Measurements from ENCODE around the gene DIDO1.
"Not testable (repeated sequence)": the region's sequence is repeated elsewhere in the genome, so short reads cannot be mapped to it uniquely, and the experiment has no call there.

DIDO1 gene

GRCh38 chr20:62962221-62962879 lies 36.0 kb upstream of the DIDO1 start:
- DNase-seq, result no peak

DNA sequence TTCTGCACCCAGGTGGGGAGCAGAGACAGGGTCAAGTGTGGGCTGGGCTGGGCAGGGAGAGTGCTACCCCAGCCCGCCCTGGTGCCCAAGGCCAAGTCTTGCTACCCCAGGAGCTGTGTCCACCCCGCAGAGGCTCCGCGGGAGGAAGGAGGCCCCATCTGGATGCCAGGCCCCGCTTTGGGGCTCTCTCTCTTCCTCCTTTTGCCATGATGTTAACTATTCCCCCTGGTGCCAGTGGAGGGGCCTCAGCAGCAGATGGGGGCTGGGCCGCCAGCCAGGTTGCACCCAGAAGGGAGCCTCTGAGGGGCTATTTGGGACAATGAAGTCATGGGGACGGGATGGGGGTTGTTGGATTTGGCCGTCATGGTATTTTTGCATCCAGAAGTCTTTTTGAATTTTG lies 35.5 kb upstream of the DIDO1 start:
- DNase-seq, result no peak

- DNase-seq, result no peak
These were observed 35.0 kb upstream of the DIDO1 start for GRCh38 chr20:62961310-62961783.

GRCh38 chr20:62960446-62961309 lies 34.4 kb upstream of the DIDO1 start:
- DNase-seq, result not testable (repeated sequence)

DNA sequence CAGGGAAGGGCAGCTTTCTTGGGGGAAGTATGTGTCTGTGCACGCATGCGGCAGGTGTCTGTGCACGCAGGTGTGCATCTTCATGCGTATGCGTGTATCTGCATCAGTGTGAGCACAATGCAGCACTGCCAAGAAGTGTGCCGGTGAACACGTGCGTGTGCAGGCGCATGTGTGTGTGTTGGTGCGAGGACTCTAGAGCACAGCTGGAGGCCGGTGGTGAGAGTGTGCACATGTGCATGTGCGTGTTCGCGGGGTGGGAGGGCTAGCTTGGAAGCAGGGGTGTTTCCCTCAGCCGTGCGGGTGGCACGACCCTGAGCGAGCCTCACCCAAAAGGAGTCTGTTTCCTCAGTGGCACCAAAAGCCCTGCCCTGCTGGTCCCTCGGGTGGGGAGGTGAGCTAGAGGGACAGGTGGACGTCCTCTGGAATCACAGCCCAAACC lies 33.7 kb upstream of the DIDO1 start:
- DNase-seq, result no peak

DNA sequence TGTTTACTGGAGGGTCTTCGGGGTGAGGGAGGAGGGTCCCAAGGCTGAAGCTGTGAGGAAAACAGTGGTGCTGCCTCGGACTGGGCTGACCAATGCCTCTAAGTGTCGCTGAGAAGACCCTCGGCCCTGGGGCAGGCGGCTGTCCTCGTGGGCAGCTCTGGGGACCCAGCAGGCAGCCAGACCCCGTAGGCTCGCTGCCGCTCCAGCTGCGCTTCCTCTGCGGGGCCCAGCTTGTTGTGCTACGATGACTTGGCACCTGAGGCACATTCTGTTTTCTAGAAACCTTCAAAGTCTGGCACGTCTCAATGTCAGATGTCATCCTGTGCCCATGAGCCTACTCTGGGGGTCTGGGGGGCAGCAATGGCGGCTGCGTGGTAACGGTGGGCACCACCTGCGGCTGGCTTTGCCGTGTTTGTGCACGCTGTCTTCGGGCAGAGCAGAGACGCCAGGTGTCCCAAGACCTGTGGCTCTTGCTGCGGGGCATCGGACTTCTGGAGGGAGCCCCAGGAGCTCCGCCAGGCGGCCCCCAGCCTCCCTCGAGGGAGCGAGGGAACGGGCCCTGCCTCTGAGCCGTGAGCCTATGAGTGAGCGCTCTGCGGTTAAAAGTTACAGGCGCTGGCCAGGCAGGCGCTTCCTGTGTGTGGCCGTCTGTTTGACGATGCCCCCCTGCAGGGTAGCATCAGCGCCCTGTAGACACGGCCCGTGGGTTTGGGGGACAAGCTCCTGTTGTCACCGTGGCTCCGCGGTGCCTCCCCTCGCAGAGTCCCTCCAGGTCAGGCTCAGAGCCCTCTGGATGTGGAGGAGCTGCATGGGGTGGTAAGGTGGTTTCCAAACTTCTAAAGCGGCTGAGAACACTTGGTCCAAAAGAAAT lies 33.0 kb upstream of the DIDO1 start:
- no peak for DNase-seq

- no peak for DNase-seq
These were observed 32.2 kb upstream of the DIDO1 start for GRCh38 chr20:62958388-62959100.

- DNase-seq, result no peak
These were observed 31.1 kb upstream of the DIDO1 start for GRCh38 chr20:62957136-62958117.

GRCh38 chr20:62956387-62957135 lies 30.3 kb upstream of the DIDO1 start:
- DNase-seq, result no peak

GRCh38 chr20:62955519-62956386 lies 29.4 kb upstream of the DIDO1 start:
- no peak for DNase-seq

DNA sequence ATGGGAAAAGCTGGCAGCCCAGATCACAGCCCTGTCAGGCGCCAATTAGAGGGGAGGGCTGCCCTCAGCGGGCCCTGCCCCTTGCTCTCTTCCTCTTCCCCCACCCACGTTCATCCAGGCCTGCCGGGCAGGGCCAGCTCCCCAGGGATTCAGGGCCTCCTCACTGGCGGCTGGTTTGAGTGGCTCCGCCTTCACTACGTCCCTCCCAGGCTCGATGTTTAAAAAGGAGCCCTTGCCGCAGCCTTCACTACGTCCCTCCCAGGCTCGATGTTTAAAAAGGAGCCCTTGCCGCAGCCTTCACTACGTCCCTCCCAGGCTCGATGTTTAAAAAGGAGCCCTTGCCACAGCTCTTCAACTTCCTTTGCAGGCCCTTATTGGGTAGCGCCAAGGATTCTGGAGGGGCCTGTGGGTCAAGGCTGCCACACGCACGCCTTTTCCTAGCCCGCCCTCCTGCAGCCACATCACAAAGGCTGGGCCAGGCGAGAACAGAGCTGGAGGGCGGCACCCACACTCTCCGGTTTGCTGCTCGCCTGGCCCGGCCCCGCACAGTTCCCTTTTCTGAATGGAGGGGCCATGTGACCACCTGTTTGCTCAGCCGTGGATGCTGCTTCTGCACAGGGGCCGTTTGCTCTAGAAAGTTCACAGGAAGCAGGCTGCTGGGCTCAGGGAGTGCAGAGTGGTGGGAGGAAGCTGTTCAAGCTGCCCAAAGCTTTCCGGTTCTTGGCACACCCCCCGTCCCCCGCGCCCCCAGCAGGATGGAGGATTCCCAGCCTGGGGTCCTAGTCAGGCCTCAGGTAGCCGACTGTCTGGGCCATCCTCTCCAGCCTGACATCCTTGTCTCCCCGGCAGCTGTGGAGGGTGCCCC lies 27.8 kb upstream of the DIDO1 start:
- no peak for DNase-seq

DNA sequence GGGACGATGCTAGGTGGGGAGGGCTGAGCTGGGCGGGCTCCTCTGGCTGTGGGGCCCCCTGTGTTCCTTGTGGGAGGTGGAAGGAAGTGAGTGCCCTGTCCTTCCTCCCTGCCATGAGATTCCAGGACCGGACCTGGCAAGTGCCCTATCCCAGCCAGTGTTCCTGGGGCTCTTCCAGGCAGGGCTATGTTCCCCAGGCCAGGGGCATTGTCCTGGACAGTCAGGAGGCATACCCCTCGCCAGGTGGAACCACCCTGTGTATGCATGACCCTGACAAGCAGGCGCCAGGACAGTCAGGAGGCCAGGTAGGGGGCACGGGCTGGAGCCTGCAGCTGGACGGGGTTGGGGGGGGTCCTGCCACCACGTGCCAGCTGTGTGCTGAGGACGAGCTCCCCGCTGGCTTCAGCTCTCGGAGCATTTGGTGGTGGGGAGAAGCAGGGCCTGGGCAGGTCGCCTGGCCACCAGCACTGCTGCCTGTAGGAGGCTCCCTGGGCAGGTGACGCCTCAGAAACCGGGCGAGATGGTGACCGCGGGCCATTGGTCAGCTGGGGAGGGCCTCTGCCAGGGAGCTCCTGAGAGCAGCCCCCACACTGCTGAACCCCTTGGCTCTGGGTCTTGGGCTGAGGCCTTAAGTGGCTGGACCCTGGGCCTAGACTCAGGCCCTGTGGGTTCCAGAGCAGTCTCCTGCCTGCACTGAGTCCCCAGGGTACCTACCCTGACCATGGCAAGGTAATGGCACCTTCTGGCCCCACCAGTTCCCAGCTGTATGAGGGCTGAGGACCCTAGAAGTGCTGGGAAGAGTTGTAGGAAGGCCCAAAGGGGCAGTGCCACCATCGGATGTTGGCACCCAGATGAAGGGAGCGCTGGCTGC lies 26.9 kb upstream of the DIDO1 start:
- DNase-seq, result no peak

- DNase-seq, result no peak
These were observed 26.2 kb upstream of the DIDO1 start, which contains the start of gene SLC17A9 for GRCh38 chr20:62952373-62952967. TSS of gene SLC17A9 (plus strand) at chr20:62952709. CDS start at chr20:62952831, 122 bp downstream.

DNA sequence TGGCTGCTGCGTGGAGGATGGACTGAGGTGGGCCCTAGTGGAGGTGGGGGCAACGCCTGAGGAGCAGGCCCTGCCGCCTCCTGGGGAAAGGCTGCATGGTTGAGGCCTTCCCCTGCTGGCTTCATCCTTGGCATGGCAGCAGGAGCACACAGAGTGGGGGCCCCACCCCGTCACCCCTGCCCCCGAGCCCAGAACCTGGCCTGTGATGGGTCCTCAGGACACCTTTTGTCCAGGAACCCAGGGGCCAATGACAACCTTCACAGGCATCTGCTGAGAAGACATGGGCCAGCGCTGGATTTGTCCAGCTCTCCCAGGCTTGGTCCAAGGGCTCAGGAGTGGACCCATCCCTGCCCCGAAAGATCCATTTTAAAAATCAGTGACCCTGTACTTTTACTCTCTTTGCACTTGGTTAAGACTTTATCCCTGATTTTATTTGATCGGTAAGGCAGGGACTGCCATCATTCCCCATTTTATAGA lies 25.6 kb upstream of the DIDO1 start:
- no peak for DNase-seq

- no peak for DNase-seq
These were observed 25.0 kb upstream of the DIDO1 start for GRCh38 chr20:62951143-62951895.

GRCh38 chr20:62950741-62951140 lies 24.4 kb upstream of the DIDO1 start:
- no peak for DNase-seq
